A549 treated with ZK216348 at 1 μM for 4 hours (cell line): ENCODE results near the gene FAM171A2. TPM values are rescaled to one million over a fixed set of nuclear protein-coding genes. Genes with fewer than 3 reads are reported as not detected.

Source experiments
- total RNA-seq: library from RNA; stranded (reverse); fragments of 200-300 nt; extraction: Qiagen RNA extraction; gene quantifications from 5 replicates; pipeline ENCODE4 v1.2.3, GENCODE V29; 2022; ENCODE audit warnings: low read depth

FAM171A2 gene
- total RNA-seq, result 1.3 to 5.2 TPM (median 4.5 TPM) in 5 replicates

GRCh38 chr17:44363613-44364159 lies at the start of gene FAM171A2:
FAM171A2 (minus strand) TSS chr17:44363853; CDS start chr17:44363714, 139 bp downstream.

GRCh38 chr17:44389281-44389680 lies 25.6 kb upstream of the FAM171A2 start, which contains the start of gene ITGA2B:
ITGA2B (minus strand) TSS chr17:44389649; CDS start chr17:44389473, 176 bp downstream.

GRCh38 chr17:44344939-44345453 lies 18.7 kb downstream of the FAM171A2 start, which contains the start of gene GRN:
GRN (plus strand) TSS chr17:44345302; CDS start chr17:44349165, 3,863 bp downstream.

GRCh38 chr17:44324571-44325275 lies 38.9 kb downstream of the FAM171A2 start, which contains the start of gene SLC25A39:
SLC25A39 (minus strand) TSS chr17:44324823; CDS start chr17:44323562, 1,261 bp downstream.

GRCh38 chr17:44308320-44308818 lies 55.3 kb downstream of the FAM171A2 start, which contains the start of gene RUNDC3A:
RUNDC3A (plus strand) TSS chr17:44308601; CDS start chr17:44308833, 232 bp downstream.

Other genes starting within 250 kb of the FAM171A2 start
- 7.9 to 19.4 TPM (median 14.4 TPM) in 5 replicates for gene HDAC5, start 240.2 kb downstream of the FAM171A2 start, total RNA-seq
- 5.7 to 10.9 TPM (median 9.5 TPM) in 5 replicates for gene HROB, start 221.9 kb downstream of the FAM171A2 start, total RNA-seq
- 0.08 to 0.16 TPM (median 0.15 TPM) in 3 of 5 replicates, not detected in the others for gene ASB16, start 193.1 kb downstream of the FAM171A2 start, total RNA-seq
- gene TMUB2, start 176.9 kb downstream of the FAM171A2 start, total RNA-seq, result 27.1 to 46.7 TPM (median 44.3 TPM) in 5 replicates
- 47.2 to 75.4 TPM (median 73.3 TPM) in 5 replicates for gene ATXN7L3, start 164.0 kb downstream of the FAM171A2 start, total RNA-seq
- gene UBTF, start 144.2 kb downstream of the FAM171A2 start, total RNA-seq, result 93.4 to 103 TPM (median 101 TPM) in 5 replicates
- 0.12 TPM in 1 of 5 replicates, not detected in the others for gene SLC4A1, start 95.7 kb downstream of the FAM171A2 start, total RNA-seq
- 0.74 to 1.3 TPM (median 0.90 TPM) in 5 replicates for gene RUNDC3A, start 55.3 kb downstream of the FAM171A2 start, total RNA-seq
- 117 to 208 TPM (median 195 TPM) in 5 replicates for gene SLC25A39, start 39.0 kb downstream of the FAM171A2 start, total RNA-seq
- 168 to 278 TPM (median 231 TPM) in 5 replicates for gene GRN, start 18.6 kb downstream of the FAM171A2 start, total RNA-seq
- 1.2 to 1.9 TPM (median 1.6 TPM) in 5 replicates for gene ITGA2B, start 25.8 kb upstream of the FAM171A2 start, total RNA-seq
- 18.1 to 27.2 TPM (median 20.8 TPM) in 5 replicates for gene GPATCH8, start 139.6 kb upstream of the FAM171A2 start, total RNA-seq
- 20.7 to 44.3 TPM (median 41.9 TPM) in 5 replicates for gene FZD2, start 193.6 kb upstream of the FAM171A2 start, total RNA-seq